Spleen (tissue), 11 donors: ENCODE data around the gene NOD2. TPM values are rescaled to one million over a fixed set of nuclear protein-coding genes. Genes with fewer than 3 reads are reported as not detected.

Source experiments
- DNase-seq: peaks from one replicate; pipeline ENCODE4 v3.0.0-alpha.2; 2020
- H3K27ac ChIP-seq, 8 donors: fragments of 200-600 bp; sonication (generic) in 7 of 8; 1 replicate in 4 of 8; 2 replicates in 4 of 8; pipeline versions ENCODE4 v1.5.0 to v1.8.0; 2016 to 2021; ENCODE audit warnings: inconsistent platforms in 4 of 8, mild to moderate bottlenecking in 4 of 8, moderate library complexity in 1 of 8
- H3K27me3 ChIP-seq, 7 donors: fragments of 200-600 bp; sonication (generic) in 6 of 7; replicated peaks in 1 of 7; 1 replicate in 4 of 7; 2 replicates in 3 of 7; pipeline versions ENCODE4 v1.5.0 to v1.8.0; 2016 to 2021; ENCODE audit warnings: inconsistent platforms in 3 of 7, mild to moderate bottlenecking in 1 of 7
- H3K36me3 ChIP-seq, 6 donors: fragments of 200-600 bp; sonication (generic) in 5 of 6; 1 replicate in 4 of 6; 2 replicates in 2 of 6; pipeline versions ENCODE4 v1.5.0 to v1.8.0; 2016 to 2021; ENCODE audit warnings: inconsistent platforms in 2 of 6
- H3K4me1 ChIP-seq, 6 donors: fragments of 200-600 bp; sonication (generic) in 5 of 6; 1 replicate in 3 of 6; 2 replicates in 3 of 6; pipeline versions ENCODE4 v1.5.0 to v1.8.0; 2016 to 2021; ENCODE audit warnings: inconsistent platforms in 3 of 6
- H3K4me3 ChIP-seq, 8 donors: fragments of 200-600 bp; sonication (generic) in 7 of 8; 1 replicate in 4 of 8; 2 replicates in 4 of 8; pipeline versions ENCODE4 v1.5.0 to v1.8.0; 2016 to 2021; ENCODE audit warnings: inconsistent platforms in 4 of 8, mild to moderate bottlenecking in 4 of 8, moderate library complexity in 2 of 8
- H3K9me3 ChIP-seq, 8 donors: fragments of 200-600 bp; sonication (generic) in 7 of 8; 1 replicate in 4 of 8; 2 replicates in 4 of 8; pipeline versions ENCODE4 v1.5.0 to v1.8.0; 2016 to 2021; ENCODE audit warnings: inconsistent platforms in 4 of 8
- CTCF ChIP-seq, 11 experiments: fragments of 200-600 bp in 7 of 11; fragments of 450-650 bp in 4 of 11; sonication (generic) in 4 of 11; IDR thresholded peaks in 8 of 11; conservative IDR thresholded peaks in 3 of 11; 1 replicate in 7 of 11; 2 replicates in 4 of 11; pipeline versions ENCODE4 v1.4.0 to v1.8.0; 2016 to 2021; ENCODE audit warnings: antibody characterized with exemption in 11 of 11, inconsistent platforms in 4 of 11, mild to moderate bottlenecking in 1 of 11
- POLR2A ChIP-seq, 3 donors: fragments of 450-650 bp; IDR thresholded peaks; one replicate each; pipeline ENCODE4 v1.5.1; 2017; ENCODE audit warnings: antibody characterized with exemption in 3 of 3, mild to moderate bottlenecking in 1 of 3
- POLR2AphosphoS5 ChIP-seq, 3 donors: sonication (generic); formaldehyde crosslinking; IDR thresholded peaks; one replicate each; pipeline ENCODE4 v1.5.1; 2017; ENCODE audit warnings: antibody characterized with exemption in 3 of 3
- WGBS, 5 donors: extraction: QIAGEN DNeasy Blood & Tissue Kit in 3 of 5; methylation state at CpG; one replicate each; pipeline versions ENCODE4 v1.1.5 to v1.1.7; 2013 to 2018; 5-methylcytosine and 5-hydroxymethylcytosine counted together
- intact Hi-C: fragments of 100-400 bp; cut with DNase I; formaldehyde crosslinking; loops from one replicate; pipeline ENCODE4 v1.15.0; 2023; ENCODE audit warnings: low total_unique reads
- polyA plus RNA-seq, 3 donors: library from polyadenylated mRNA; stranded (reverse); fragments of 200-250 nt; gene quantifications; one replicate each; pipeline ENCODE4 v1.2.1, GENCODE V29; 2013
- total RNA-seq, 7 donors: library from RNA; depleted of rRNA in 3 of 7; stranded (reverse); fragments of >200 nt in 3 of 7; fragmentation: NEBNext Ultra II Directional in 4 of 7; extraction: Animal tissue kit (Norgen Biotek cat#: 25700) in 4 of 7; gene quantifications; one replicate each; pipeline versions ENCODE4 v1.1.0 to v1.2.1, GENCODE V29; 2016 to 2021
- donor health status: healthy with polysubstance abuse.
- donor health status: DM: no; HTN: no; CAD: no; lungs with moderate emphysema.
- donor health status: DM: no; HTN: no; CAD: no.
- donor health status: Bipolar disorder and iron deficiency.
- donor health status: healthy.
- donor health status: DM: no; HTN: no; CAD: no.
- donor health status: DM: yes; HTN: yes; CAD: no.

Gene NOD2
- total and polyA plus RNA-seq, 10 donors: 0.41 to 23.2 (median 9.5) TPM

GRCh38 chr16:50645563-50646220 is 47.7 kb upstream of the NOD2 start:
- Histone ChIP-seq H3K9me3 (no peaks in the 10 kb centered on the region), H3K4me3 (no peak overlapping the region), H3K27me3 (peaks cover 0 to 6% (median 0%) of the 10 kb centered on the region in 7 donors), H3K4me1 (no peaks in the 10 kb centered on the region), H3K27ac (no peak overlapping the region), H3K36me3 (no peaks in the 10 kb centered on the region)
- DNase-seq: no peak
- WGBS, 5 donors: 76 to 81% (median 79%) methylated on average over 20 of the region's 20 CpGs
- TF ChIP-seq POLR2A (IDR thresholded peaks at IDR 0.05) (no peak), POLR2AphosphoS5 (IDR thresholded peaks at IDR 0.05) (no peak), CTCF (IDR thresholded peaks at IDR 0.05 in 8 of 11, conservative IDR thresholded peaks at IDR 0.05 in 3 of 11) (no peak)
- intact Hi-C loops: no loop called here

- Histone ChIP-seq H3K4me1 (no peaks in the 10 kb centered on the region), H3K4me3 (no peak overlapping the region), H3K36me3 (no peaks in the 10 kb centered on the region), H3K9me3 (no peaks in the 10 kb centered on the region), H3K27ac (no peak overlapping the region), H3K27me3 (peaks cover 0 to 4% (median 0%) of the 10 kb centered on the region in 7 donors)
- DNase-seq: no peak
- TF ChIP-seq POLR2AphosphoS5 (IDR thresholded peaks at IDR 0.05) (no peak), CTCF (IDR thresholded peaks at IDR 0.05 in 8 of 11, conservative IDR thresholded peaks at IDR 0.05 in 3 of 11) (no peak), POLR2A (IDR thresholded peaks at IDR 0.05) (no peak)
- intact Hi-C loops: no loop called here
- 79 to 88% (median 80%) methylated on average over 7 to 8 of the region's 8 CpGs for WGBS, 5 donors
Measured at GRCh38 chr16:50646345-50646744, 47.1 kb upstream of the NOD2 start.

GRCh38 chr16:50651835-50652438 is 41.5 kb upstream of the NOD2 start:
- Histone ChIP-seq H3K4me1 (no peaks in the 10 kb centered on the region), H3K9me3 (no peaks in the 10 kb centered on the region), H3K36me3 (no peaks in the 10 kb centered on the region), H3K4me3 (no peak overlapping the region), H3K27me3 (no peaks in the 10 kb centered on the region), H3K27ac (no peak overlapping the region)
- 91 to 96% (median 96%) methylated on average over 3 of the region's 3 CpGs for WGBS, 5 donors
- intact Hi-C loops: no loop called here
- TF ChIP-seq CTCF (IDR thresholded peaks at IDR 0.05 in 8 of 11, conservative IDR thresholded peaks at IDR 0.05 in 3 of 11) (no peak), POLR2A (IDR thresholded peaks at IDR 0.05) (no peak), POLR2AphosphoS5 (IDR thresholded peaks at IDR 0.05) (no peak)
- DNase-seq: no peak

- TF ChIP-seq POLR2A (IDR thresholded peaks at IDR 0.05) (no peak), CTCF (IDR thresholded peaks at IDR 0.05 in 8 of 11, conservative IDR thresholded peaks at IDR 0.05 in 3 of 11) (no peak), POLR2AphosphoS5 (IDR thresholded peaks at IDR 0.05) (no peak)
- Histone ChIP-seq H3K9me3 (no peaks in the 10 kb centered on the region), H3K4me3 (no peak overlapping the region), H3K27ac (no peak overlapping the region), H3K4me1 (no peaks in the 10 kb centered on the region), H3K27me3 (no peaks in the 10 kb centered on the region), H3K36me3 (no peaks in the 10 kb centered on the region)
- no peak for DNase-seq
- intact Hi-C loops: no loop called here
- WGBS, 5 donors: 77 to 85% (median 83%) methylated on average over 14 of the region's 14 CpGs
Measured at GRCh38 chr16:50652836-50653425, 40.5 kb upstream of the NOD2 start.
